NCI-H2227 treated with DMSO at 0.1 percent for 48 hours (cell line): ENCODE results near the gene NANOS2.
A peak's percentile ranks its signal among the peaks of the same experiment; 100 is the strongest.
"Not testable (repeated sequence)": the region's sequence is repeated elsewhere in the genome, so short reads cannot be mapped to it uniquely, and the experiment has no call there.

Experiments used
- DNase-seq: peaks from one replicate; lab custom pipeline; 2025; lab: John Stamatoyannopoulos, UW

The NANOS2 gene

DNA sequence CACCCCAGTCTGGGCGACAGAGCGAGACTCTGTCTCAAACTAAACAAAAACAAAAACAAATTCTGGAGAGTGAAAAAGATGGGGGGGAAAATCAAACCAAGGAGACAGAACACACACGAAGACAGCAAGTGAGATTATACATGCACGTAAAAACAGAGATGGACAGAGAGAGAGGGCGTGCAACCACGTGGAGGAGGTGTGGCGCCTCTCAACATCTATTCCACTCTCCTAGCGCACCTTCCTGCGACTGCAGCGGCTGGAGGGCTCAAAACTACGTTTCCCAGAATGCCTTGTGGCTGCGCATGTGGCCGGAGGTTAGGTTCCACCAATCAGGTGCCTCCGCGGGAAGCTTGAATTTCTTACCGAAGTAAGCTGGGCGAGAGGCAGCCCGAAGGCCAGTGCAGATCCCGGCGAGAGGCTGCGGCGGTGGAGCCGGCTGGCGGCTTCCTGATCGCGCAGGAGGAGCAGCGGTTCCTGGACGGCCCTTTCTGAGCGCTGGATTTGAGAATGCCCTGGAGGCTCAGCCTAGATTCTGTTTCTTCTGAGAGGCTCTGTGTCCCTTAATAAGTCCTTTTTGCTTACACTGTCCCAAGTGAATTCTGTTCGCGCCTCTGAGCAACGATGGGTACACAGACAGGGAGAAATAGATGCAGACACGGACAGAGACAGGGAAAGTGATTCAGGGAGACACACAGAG lies 13.1 kb upstream of the NANOS2 start:
- peak; percentile 82 for DNase-seq

DNA sequence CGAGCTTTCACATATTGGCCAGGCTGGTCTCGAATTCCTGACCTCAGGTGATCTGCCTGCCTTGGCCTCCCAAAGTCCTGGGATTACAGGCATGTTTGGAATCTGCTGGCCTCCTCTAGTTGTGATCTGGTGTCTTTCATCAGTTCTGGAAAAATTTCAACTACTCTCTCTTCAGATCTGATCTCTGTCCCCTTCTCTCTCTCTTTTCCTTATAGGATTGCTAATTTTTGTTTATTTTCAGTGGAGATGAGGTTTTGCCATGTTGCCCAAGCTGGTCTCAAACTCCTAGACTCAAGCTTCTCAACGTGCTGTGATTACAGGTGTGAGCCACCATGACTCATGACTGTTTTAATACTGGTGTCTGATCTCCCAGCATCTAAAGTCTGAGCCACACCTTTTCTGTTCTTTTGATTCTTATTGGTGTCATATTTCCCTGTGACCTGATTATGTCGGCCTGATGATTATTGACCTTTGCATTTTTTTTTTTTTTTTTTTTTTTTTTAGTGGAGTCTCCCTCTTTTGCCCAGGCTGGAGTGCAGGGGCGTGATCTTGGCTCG lies 10.4 kb upstream of the NANOS2 start:
- no peak for DNase-seq

DNA sequence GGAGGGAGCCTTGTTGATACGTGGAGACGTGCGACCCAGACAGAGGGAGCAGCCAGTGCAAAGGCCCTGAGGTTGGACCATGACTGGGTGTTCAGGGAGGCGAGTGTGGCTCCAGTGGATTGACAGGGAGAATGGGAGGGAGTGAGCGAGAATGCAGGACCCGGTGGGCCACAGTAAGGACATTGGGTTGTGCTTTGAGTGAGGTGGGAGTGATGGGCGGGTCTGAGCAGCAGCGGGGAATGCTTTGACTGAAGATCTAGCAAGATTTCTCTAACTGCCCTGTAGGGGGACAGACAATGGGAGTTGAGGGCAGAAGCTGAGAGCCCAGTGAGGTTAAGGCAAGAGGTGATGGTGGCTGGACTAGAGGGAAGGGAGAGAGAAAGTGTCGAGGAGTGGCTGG lies 7.7 kb upstream of the NANOS2 start:
- DNase-seq: no peak

DNA sequence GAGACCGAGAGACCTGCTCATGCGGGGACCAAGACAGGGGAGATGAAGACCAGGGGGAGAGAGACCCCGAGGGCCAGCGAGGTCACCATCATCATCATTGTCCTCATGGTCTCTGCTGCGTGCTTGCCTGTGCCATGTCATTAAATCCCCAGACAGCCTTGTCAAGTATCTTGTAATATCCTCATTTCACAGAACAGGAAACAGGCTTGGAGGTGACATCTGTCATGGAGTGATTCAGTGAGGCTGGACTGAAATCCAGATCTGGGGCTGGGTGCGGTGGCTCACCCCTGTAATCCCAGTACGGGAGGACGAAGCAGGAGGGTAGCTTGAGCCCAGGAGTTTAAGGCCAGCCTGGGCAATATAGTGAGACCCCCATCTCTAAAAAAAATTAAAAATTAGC lies 5.9 kb upstream of the NANOS2 start:
- no peak for DNase-seq

DNA sequence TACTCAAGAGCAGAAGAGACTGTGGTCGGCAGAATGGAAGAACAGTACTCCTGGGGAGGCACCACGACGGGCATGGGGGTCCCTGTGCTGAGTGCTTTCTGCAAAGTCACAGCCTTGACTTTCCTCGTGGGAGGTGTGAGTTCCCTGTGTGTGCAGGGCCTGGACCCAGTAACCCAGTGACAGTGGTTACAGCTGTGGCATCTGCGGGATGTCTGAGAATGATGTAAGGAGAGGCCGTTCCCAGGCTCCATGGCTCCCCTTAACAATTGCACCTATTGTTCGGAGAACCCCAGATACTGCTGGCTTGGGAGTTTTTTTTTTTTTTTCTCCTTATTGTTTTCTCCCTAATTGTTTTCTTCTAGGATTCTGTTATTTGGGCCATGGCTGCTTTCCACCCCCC lies 5.1 kb upstream of the NANOS2 start:
- DNase-seq: no peak

DNA sequence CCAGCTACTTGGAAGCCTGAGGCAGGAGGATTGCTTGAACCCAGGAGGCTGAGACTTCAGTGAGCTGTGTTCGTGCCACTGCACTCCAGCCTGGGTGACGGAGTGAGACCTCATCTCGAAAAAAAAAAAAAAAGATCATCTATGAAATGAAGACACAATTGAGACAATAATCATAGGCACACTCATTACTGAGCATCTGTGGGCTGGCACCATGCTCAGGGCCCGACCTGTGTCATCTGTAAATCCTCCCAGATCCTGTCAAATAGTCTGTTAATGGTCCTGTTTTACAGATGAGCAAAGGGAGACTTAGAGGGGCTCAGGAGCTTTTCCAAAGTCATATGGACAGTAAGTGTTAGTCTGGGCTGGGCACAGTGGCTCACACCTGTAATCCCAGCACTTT lies 4.1 kb upstream of the NANOS2 start:
- no peak for DNase-seq

DNA sequence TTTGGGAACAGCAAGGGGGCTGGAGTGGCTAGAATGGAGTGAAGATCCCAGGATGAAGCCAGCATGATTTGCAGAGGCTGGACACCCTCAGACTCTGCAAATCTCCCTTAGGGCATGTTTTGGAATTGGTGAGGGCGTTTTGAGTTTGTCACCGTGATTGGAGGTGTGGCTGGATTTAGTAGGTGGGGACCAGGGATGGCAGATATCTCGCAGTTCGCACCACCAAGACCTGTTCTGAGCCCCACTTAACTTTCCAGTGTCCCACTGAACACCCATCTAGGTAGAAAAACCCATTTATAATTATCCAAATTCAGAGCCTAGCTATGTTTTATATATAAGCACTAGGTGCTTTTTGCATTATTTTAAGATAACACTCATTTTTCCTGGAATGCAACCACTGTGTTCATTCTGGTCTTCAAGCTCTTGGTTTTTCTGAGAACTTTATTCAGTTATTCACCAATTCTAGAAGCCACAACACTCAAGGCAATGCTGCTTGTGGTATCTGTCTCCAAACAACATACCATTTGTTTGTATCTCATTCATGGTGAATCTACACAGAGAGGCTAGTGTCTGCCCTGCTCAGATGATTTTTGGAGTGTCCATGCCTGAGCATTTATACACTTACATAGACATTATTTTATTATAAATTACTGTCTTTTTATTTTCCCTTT lies 3.0 kb upstream of the NANOS2 start:
- DNase-seq: no peak

DNA sequence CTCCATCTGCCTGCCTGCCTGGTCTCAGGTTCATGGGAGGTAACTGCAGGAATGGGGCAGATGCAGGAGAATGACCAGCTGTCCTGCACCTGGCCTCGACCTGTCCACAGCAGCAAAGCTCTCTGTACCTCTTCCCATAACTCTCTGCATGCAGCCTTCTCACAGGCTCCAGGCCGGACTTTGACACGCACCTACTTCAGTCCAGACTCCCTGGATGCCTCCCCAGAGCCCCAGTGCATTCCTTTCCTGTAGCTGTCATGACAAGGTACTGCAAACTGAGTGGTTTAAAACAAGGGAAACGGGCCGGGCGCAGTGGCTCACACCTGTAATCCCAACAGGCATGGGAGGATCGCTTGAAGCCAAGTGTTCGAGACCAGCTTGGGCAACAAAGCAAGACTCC lies 3.3 kb downstream of the NANOS2 start:
- DNase-seq: no peak

DNA sequence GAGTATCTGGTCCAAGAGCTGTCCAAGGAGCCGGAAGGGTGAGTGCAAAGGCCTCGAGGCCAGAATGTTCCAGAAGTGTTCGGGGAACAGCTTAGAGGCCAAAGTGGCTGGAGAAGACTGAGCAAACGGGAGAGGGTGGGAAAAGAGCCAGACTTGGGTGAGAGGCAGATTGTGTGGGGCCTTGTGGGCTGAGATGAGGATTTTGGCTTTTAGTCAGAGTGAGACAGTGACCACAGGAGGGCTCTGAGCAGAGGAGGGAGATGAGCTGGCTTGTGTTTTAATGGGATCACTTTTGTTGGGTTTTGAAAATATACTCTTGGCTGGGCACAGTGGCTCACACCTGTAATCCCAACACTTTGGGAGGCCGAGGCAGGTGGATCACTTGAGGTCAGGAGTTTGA lies 5.6 kb downstream of the NANOS2 start:
- DNase-seq: no peak

DNA sequence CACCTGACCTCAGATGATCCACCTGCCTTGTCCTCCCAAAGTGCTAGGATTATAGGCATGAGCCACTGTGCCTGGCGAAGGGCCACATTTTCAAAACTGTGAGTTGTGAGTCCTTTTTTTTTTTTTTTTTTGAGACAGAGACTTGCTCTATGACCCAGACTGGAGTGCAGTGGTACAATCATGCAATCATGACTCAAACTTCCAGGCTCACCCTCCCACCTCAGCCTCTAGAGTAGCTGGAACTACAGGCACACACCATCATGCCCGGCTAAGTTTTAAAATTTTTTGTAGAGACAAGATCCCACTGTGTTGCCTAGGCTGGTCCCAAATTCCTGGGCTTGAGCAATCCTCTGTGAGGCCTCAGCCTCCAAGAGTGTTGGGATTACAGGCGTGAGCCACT lies 8.4 kb downstream of the NANOS2 start:
- DNase-seq: no peak

DNA sequence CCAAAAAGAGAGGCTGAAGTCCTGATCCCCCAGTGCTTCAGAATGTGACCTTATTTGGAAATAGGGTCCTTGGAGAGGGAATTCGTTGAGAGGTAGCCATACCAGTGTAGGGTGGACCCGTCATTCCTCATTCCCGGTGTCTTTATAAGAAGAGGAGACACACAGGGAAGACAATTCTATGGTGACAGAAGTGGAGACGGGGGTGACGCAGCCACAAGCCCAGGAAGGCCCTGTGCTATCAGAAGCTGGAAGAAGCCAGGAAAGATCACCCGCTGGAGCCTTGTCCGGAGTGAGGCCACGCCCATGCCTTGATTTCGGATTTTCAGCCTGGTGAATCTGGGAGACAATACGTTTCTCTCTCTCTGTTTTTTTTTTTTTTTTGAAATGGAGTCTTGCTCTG lies 9.6 kb downstream of the NANOS2 start:
- DNase-seq: no peak

DNA sequence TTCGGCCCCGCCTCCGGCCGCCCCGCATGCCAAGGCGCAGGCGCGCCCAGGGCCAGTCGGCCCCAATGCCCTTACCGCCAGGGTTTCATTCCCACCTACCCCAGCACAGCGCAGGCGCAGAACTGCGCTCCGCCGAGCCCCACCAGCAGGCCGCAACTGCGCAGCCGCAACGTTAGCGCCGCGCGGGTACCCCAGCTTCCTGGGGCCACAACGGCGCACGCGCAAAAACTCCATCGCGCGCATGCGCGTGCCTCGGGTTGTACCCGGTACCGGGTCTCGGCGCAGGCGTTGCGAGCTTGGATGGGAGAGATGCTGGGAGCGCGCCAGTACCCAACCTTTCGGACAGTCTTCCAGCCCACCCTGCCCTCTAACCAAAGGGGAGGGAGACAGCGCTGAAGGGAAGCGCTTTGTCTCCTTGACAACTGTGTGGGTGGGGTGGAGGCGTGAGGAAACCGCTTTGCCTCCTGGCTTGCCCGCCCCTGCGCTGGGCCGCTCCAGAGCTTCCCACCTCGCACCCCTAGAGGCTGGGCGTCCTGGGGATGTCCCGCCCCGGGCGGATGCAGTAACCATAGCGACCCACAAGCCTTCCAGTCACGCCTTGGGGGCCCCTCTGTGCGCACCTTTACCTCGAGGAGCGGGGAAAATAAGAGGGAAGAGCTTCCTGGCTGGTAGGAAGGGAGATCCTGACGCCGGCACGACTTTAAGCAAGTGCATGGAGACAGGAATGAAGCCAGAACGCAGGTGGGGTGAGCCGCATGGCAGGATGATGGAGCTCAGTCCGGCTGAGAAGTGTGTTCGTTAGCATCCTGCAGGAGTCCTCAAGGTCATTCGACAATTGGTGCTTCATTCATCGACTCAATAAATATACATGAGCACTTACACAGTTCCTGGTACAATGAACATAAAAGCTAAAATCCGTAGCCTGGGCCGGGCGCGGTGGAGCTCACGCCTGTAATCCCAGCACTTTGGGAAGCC lies 11.6 kb downstream of the NANOS2 start:
- peak; percentile 95 for DNase-seq

DNA sequence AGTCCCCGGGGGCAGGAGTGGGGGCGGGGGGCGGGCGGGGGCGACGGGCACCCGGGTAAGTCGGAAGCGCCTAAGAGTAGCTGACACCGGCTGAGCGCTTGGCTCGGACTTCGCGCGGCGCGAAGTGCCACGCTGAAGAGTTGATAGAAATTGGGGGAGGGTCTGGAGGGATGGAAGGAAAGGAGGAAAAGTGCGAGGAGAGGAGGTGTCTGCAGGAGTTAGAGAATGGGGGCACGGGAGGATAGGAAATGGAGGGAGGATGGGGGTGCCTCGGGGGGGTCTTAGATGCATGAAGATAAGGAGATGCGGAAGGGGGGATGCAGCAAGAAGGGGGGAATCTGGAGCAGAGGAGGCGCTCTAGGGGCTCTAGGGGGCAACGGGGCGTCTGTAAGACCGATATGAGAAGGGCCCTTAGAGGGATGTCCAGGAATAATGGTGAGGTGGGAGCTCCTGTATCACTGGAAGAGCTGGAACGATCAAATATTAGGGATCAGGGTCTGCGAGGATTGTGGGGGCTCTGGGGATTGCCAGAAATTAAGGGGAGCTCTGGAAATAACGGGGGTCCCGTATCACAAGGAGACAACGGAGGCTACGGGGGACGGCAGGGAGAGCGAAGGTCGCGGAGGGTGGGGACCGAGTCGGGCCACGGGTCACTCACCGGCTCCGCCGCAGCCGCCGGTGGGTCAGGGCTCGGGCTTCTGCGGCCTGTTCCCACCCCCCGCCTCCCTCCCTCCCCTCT lies 12.5 kb downstream of the NANOS2 start, which contains the start of gene MYPOP:
TSS of gene MYPOP (minus strand) at position 702 of the 739 bp plus-strand sequence. CDS start 840 bp downstream, outside the sequence.
- no peak for DNase-seq

DNA sequence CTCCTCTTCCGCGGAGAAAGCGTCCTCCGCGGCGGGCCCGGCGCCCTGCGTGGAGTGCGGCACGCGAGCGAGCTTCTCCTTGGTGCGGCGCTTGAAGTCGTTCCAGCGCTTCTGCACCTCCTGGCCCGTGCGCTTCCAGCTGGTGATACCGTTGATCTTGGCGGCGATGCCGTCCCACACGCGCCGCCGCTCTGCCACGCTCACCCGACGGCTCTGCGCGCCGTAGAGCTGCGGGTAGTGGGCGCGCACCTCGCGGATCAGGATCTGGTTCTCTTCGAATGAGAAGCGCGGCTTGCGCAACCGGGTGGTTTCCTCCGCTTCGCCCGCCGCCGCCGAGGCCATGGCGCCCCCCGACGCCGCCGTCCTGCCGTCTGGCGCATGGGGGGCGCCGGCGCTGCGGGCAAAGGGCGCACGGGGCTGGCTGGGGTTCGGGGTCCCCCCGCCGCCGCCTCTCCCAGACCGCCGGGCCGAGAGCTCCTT lies 13.1 kb downstream of the NANOS2 start:
- no peak for DNase-seq

DNA sequence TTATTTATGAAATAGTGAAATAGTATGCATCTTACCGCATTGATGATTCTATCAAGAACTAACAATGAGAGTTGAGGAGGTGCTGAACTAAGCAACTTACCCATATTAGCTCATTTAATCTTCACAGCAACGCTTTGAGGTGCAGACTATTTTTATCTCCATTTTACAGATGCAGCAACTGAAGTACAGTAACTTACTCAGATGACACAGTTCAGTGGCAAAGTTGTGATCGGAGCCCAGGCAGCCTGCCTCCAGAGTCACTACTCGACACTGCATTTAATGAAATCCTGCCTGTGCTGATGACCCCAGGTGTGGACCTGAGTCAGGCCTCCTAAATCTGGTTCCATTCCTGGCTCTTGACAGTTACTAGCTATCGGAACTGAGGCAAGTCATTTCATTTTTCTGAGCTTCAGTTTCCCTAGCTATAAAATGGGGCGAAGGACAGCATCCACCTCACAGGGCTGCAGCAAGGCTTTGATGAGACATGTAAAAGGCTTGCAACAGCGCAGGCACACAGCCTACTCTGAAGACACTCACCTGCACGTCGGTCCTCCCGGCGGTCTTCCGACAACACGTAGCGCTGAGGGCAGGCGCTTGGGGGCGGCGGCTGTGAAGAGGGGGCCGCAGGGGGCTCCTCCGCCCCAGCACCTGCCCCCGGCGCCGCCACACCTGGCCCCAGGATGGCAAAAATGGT lies 13.7 kb downstream of the NANOS2 start:
- no peak for DNase-seq

DNA sequence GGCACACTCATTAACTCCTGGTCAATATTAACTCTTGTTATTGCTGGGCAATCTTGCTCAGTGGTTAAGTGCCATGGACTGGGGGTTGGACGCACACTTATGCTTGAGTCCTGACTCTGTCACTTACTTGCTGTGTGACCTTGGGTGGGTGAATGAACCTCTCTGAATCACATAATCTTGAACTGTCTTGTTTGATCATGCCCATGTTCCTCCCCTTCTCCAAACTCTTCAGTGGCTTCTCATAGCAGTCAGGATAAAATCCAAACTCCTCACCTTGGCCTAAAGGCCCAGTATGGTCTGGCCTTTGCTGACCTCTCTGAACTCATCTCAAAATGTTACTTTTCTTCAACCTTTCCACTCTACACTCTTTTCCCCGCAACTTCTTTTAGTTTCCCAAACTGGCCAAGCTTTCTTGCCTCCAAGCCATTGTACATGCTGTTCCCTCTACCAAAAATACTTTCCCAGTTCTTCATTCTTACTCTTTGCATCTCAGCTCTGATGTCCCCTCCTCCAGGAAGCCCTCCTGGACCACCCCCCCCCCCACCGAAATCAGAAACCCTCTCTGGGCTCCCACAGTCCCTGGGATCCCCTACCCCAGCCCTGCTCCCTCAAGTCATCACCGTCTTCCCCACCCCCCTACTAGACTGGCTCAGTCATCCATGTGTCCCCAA lies 14.5 kb downstream of the NANOS2 start:
- no peak for DNase-seq

DNA sequence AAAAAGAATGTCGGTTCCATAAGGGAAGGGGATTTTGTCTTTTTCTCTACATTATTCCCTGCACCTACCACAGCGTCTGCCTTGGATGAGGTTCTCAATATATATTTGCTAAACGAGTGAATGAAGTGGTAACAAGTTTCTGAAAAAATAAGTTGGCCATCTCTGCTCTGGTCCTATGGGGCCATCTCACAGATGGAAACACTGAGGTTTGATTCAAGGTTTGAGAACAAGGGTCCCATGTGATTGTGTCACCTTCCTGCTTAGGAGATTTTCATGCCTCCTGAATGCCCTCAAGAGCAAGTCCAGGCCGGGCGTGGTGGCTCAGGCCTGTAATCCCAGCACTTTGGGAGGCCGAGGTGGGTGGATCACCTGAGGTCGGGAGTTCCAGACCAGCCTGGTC lies 15.3 kb downstream of the NANOS2 start:
- DNase-seq: no peak

DNA sequence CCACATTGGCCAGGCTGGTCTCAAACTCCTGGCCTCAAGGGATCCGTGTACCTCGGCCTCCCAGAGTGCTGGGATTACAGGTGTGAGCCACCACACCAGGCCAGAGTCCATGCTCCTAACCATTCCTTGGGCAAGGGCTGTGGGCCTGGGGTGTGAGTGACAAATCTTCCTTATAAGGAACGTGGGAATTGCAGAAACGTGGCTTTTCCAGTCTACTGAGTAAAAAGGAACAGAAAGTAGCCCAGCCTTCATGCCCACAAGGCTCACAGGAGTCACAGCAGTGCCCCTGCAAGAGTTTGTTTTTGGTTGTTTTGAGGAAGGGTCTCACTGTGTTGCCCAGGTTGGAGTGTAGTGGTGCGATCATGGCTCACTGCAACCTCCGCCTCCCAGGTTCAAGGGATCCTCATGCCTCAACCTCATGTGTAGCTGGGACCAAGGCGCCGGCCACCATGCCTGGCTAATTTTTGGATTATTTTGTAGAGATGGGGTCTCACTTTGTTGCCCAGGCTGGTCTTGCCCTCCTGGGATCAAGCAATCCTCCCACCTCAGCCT lies 17.2 kb downstream of the NANOS2 start:
- no peak for DNase-seq

DNA sequence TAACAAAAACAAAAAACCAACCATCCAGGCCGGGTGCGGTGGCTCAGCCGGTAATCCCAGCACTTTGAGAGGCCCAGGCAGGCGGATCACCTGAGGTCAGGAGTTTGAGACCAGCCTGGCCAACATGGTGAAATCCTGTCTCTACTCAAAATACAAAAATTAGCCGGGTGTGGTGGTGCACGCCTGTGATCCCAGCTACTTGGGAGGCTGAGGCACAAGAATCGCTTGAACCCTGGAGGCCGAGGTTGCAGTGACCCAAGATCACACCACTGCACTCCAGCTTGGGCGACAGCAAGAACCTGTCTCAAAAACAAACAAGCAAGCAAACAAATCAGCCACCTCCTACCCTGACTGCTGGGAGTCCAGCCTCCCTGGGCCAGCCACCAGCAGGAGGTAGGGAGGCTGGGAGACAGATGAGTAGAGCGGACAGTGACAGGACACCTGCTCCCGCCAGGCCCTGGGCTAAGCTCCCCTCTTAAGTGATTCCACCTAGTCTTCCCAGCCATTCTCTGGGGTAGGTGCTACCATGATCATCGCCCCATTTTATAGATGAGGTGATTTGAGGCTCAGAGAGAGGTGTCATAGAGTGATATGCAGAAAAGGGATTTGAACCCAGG lies 18.5 kb downstream of the NANOS2 start:
- not testable (repeated sequence) for DNase-seq
